ENCODE results near the gene FOXK1.

DNA sequence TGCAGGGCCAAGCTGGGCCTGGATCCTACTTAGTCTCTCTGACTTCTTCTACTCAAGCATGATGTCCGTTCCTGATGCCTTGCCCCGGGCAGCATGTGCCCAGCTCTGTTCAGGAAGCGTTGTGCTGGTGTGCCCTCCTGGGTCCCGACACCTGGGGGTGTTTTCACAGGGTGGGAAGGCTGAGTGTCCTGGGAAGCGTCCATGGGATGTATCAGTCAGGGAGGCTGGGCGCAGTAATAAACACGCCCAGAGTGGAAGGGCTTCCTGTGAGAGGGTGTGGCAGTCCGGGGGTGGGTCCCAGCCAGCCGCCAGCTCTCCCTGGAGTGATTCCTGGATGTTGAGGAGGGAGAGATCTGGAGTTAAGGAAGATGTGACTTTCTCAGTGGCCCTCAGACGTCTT, 29.0 kb downstream of the FOXK1 start:
- TF ChIP-seq CTCF (IDR thresholded peaks at IDR 0.05): no peak
- TF ChIP-seq POLR2A (IDR thresholded peaks at IDR 0.05): no peak

All from adrenal gland (tissue), 5 donors.